SK-N-SH (cell line): Measurements from ENCODE around the gene TEAD3. TPM values are rescaled to one million over a fixed set of nuclear protein-coding genes. Genes with fewer than 3 reads are reported as not detected.

Source experiments
- CTCF ChIA-PET: fragments of 300-600, 350-600 bp; formaldehyde crosslinking; extraction: SDS; loops from one replicate; lab custom pipeline; 2021; lab: Yijun Ruan, JAX
- POLR2A ChIA-PET: fragments of 350-600 bp; sonication (Branson Sonifier 250); formaldehyde crosslinking; extraction: SDS; loops from one replicate; lab custom pipeline; 2020; ENCODE audit warnings: antibody characterized with exemption, inconsistent platforms; lab: Yijun Ruan, JAX
- DNase-seq: peaks from one replicate; pipeline ENCODE4 v3.0.0; 2012
- H2AFZ ChIP-seq: fragments of 200-600 bp; sonication (generic); 2 replicates; pipeline ENCODE4 v1.8.1; 2016; ENCODE audit warnings: antibody characterized with exemption, mild to moderate bottlenecking, low read depth
- H3F3A ChIP-seq: fragments of 200-600 bp; sonication (generic); replicated peaks from 2 replicates; pipeline ENCODE3; 2016; ENCODE audit warnings: antibody characterized with exemption, mild to moderate bottlenecking; ENCODE audit not compliant: insufficient read depth
- H3K27ac ChIP-seq, 2 experiments: fragments of 200-500 bp in 1 of 2; fragments of 200-600 bp in 1 of 2; sonication (Bioruptor generic) in 1 of 2; sonication (generic), shearing (Covaris generic) in 1 of 2; 2 replicates each; pipeline versions ENCODE4 v1.5.1 to v1.6.1; 2014 to 2016; ENCODE audit warnings: low read depth in 2 of 2, inconsistent platforms in 1 of 2, low read length in 1 of 2, mild to moderate bottlenecking in 1 of 2, mixed read lengths in 1 of 2
- H3K27me3 ChIP-seq: fragments of 200-600 bp; sonication (generic), shearing (Covaris generic); 2 replicates; pipeline ENCODE4 v1.6.1; 2016; ENCODE audit warnings: mixed run types; ENCODE audit not compliant: insufficient read depth
- H3K36me3 ChIP-seq, 2 experiments: fragments of 200-500 bp in 1 of 2; fragments of 200-600 bp in 1 of 2; sonication (Bioruptor generic) in 1 of 2; sonication (generic) in 1 of 2; replicated peaks in 1 of 2; 2 replicates each; pipeline versions ENCODE3 to v1.5.1; 2014 to 2016; ENCODE audit warnings: low read length in 1 of 2, mild to moderate bottlenecking in 1 of 2; ENCODE audit not compliant: insufficient read depth in 2 of 2, control insufficient read depth in 1 of 2
- H3K4me1 ChIP-seq, 2 experiments: fragments of 200-500 bp in 1 of 2; fragments of 200-600 bp in 1 of 2; sonication (Bioruptor generic) in 1 of 2; sonication (generic), shearing (Covaris generic) in 1 of 2; 2 replicates each; pipeline versions ENCODE4 v1.5.1 to v1.6.1; 2014 to 2016; ENCODE audit warnings: low read depth in 1 of 2, low read length in 1 of 2, mixed run types in 1 of 2; ENCODE audit not compliant: insufficient read depth in 2 of 2, control insufficient read depth in 1 of 2
- H3K4me2 ChIP-seq: fragments of 200-600 bp; sonication (generic), shearing (Covaris generic); 2 replicates; pipeline ENCODE4 v1.6.1; 2017; ENCODE audit warnings: mixed run types
- H3K4me3 ChIP-seq, 2 experiments: fragments of 200-500 bp in 1 of 2; fragments of 200-600 bp in 1 of 2; sonication (Bioruptor generic) in 1 of 2; sonication (generic), shearing (Covaris generic) in 1 of 2; 2 replicates each; pipeline versions ENCODE4 v1.5.1 to v1.8.1; 2014 to 2016; ENCODE audit warnings: low read depth in 2 of 2, inconsistent platforms in 1 of 2, low read length in 1 of 2, mild to moderate bottlenecking in 1 of 2, mixed read lengths in 1 of 2, moderate library complexity in 1 of 2
- H3K79me2 ChIP-seq: fragments of 200-600 bp; sonication (generic); 2 replicates; pipeline ENCODE4 v1.8.1; 2017; ENCODE audit warnings: mild to moderate bottlenecking; ENCODE audit not compliant: insufficient read depth
- H3K9ac ChIP-seq: fragments of 200-600 bp; sonication (generic); 2 replicates; pipeline ENCODE4 v1.6.1; 2017; ENCODE audit warnings: mixed run types
- H3K9me2 ChIP-seq: fragments of 200-600 bp; sonication (generic); 2 replicates; pipeline ENCODE4 v1.6.1; 2017; ENCODE audit warnings: mixed run types
- H3K9me3 ChIP-seq: fragments of 200-600 bp; sonication (generic); 2 replicates; pipeline ENCODE4 v1.6.1; 2017; ENCODE audit warnings: mixed run types, mild to moderate bottlenecking, moderate library complexity
- H4K20me1 ChIP-seq: fragments of 200-600 bp; sonication (generic); 2 replicates; pipeline ENCODE4 v1.6.1; 2017; ENCODE audit warnings: mild to moderate bottlenecking, mixed run types; ENCODE audit not compliant: insufficient read depth
- CHD2 ChIP-seq: fragments of 150-350 bp; IDR thresholded peaks from 2 replicates; pipeline ENCODE4 v1.6.1; 2018; ENCODE audit warnings: low read length; ENCODE audit not compliant: partially characterized antibody
- FOSL2 ChIP-seq: IDR thresholded peaks from 2 replicates; pipeline ENCODE4 v1.4.0; 2012; ENCODE audit warnings: low read depth, mild to moderate bottlenecking, moderate library complexity, borderline replicate concordance
- FOXJ3 ChIP-seq: sonication (generic); formaldehyde crosslinking; IDR thresholded peaks from 2 replicates; pipeline ENCODE4 v1.5.1; 2020; ENCODE audit warnings: mild to moderate bottlenecking, missing genetic modification reagents
- GABPA ChIP-seq: IDR thresholded peaks from 2 replicates; pipeline ENCODE4 v1.4.0; 2012; ENCODE audit warnings: low read depth, mild to moderate bottlenecking
- GATA2 ChIP-seq: sonication (generic); formaldehyde crosslinking; IDR thresholded peaks from 2 replicates; pipeline ENCODE4 v1.5.0; 2020; ENCODE audit warnings: mild to moderate bottlenecking, missing genetic modification reagents
- MEF2A ChIP-seq: IDR thresholded peaks from 2 replicates; pipeline ENCODE4 v1.4.0; 2012; ENCODE audit warnings: low read depth, borderline replicate concordance
- NFIC ChIP-seq: IDR thresholded peaks from 2 replicates; pipeline ENCODE4 v1.4.0; 2012; ENCODE audit warnings: borderline replicate concordance
- POLR2AphosphoS5 ChIP-seq: IDR thresholded peaks from 2 replicates; pipeline ENCODE4 v1.6.1; 2012; ENCODE audit warnings: low read depth, low read length
- RCOR1 ChIP-seq: fragments of 150-350 bp; IDR thresholded peaks from 2 replicates; pipeline ENCODE4 v1.6.1; 2017; ENCODE audit warnings: antibody characterized with exemption, low read length
- RXRA ChIP-seq: IDR thresholded peaks from 2 replicates; pipeline ENCODE4 v1.4.0; 2012; ENCODE audit warnings: low read depth, mild to moderate bottlenecking, borderline replicate concordance
- SIN3A ChIP-seq: IDR thresholded peaks from 2 replicates; pipeline ENCODE4 v1.6.1; 2012; ENCODE audit warnings: low read depth, mild to moderate bottlenecking, low read length, moderate library complexity, borderline replicate concordance
- TCF12 ChIP-seq: IDR thresholded peaks from 2 replicates; pipeline ENCODE4 v1.4.0; 2012
- YY1 ChIP-seq: IDR thresholded peaks from 2 replicates; pipeline ENCODE4 v1.4.0; 2012; ENCODE audit warnings: low read depth, mild to moderate bottlenecking
- WGBS: methylation state at CpG from one replicate; pipeline ENCODE4 v1.1.6; 2017; ENCODE audit warnings: low lambda C conversion rate; 5-methylcytosine and 5-hydroxymethylcytosine counted together
- polyA plus RNA-seq, 3 experiments: library from polyadenylated mRNA; depleted of rRNA; stranded (reverse); fragments of >200 nt; gene quantifications; 2 replicates each; pipeline ENCODE4 v1.2.3, GENCODE V29; 2012
- TF ChIP-seq, protein P1 (sequence below): IDR thresholded peaks from 2 replicates; pipeline ENCODE4 v1.6.1; 2012; ENCODE audit warnings: mild to moderate bottlenecking, low read depth, low read length, moderate library complexity
- TF ChIP-seq, protein P2 (sequence below): IDR thresholded peaks from 2 replicates; pipeline ENCODE4 v1.4.0; 2012; ENCODE audit warnings: low read depth, borderline replicate concordance
- TF ChIP-seq, protein P3 (sequence below): fragments of 150-350 bp; IDR thresholded peaks from 2 replicates; pipeline ENCODE4 v1.6.1; 2017; ENCODE audit warnings: antibody characterized with exemption, low read length, low read depth, borderline replicate concordance

TEAD3 gene
- polyA plus RNA-seq, 1 of the 3 experiments (the other 2 are of a cell fraction): 7.1 TPM

DNA sequence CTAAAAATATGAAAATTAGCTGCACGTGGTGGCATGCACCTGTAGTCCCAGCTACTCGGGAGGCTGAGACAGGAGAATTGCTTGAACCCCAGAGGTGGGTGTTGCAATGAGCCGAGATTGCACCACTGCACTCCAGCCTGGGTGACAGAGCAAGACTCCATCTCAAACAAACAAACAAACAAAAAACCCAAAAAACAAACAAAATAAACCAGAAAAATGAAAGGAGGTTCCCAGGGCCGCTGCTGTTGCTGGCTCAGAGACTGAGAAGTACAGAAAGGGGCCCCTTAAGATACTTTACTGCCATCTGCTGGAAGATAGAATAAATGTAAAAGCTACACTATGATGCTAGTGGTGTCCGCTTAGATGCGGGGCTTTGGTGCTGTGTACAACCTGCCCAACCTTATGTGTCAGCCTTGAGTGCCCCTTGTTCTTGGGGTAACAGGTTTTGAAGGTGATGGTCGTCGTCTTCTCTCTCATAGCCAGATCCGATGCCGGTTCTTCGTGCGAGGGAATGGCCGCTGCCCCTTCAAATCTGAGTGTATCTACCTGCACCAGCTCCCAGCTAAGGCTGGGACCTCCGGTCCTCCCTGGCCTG lies 47.5 kb downstream of the TEAD3 start (continued):
- TF ChIP-seq GATA2 (CRISPR knock-in tag): no peak
- no peak for TF ChIP-seq YY1
- TF ChIP-seq TCF12: no peak
- TF ChIP-seq CHD2: peak; percentile 36
- 0 out of 2 replicates have a peak, but pooled peaks have one; percentile 14 for TF ChIP-seq RCOR1

DNA sequence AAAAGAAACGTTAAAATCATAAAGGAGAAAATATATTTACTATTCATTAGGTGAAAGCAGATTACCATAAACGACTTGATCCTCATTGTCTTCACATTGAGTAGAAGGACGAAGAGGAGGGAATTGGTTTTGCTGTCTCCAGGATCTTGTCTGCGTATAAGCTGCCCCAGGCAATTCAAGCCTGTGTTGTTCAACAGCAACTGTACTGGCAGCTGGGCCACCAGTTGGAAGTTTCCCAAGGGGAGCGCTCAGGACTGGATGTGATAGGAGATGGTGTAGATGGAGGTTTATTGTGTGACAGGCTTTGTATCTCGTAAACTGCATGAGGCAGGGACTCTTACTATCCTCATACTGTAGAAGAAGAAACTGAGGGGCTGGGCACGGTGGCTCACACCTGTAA lies 48.7 kb downstream of the TEAD3 start:
- no peak overlapping the region for H3K4me2 ChIP-seq
- no peaks in the 10 kb centered on the region for H4K20me1 ChIP-seq
- H3K9ac ChIP-seq: no peak overlapping the region
- DNase-seq: no peak
- H2AFZ ChIP-seq: no peak overlapping the region
- ChIA-PET POLR2A (interaction anchor here (1.8 kb wide), 1 partner anchor 106 kb away, joined by 14 read pairs; the partner anchor contains the start of gene PPARD), CTCF (interaction anchor here (1.1 to 9.0 kb wide), 12 partner anchors 10 to 154 kb away, joined by 4 to 186 read pairs (median 13); partner anchors contain the start of genes DEF6, PPARD and RPL10A)
- no peaks in the 10 kb centered on the region for H3K79me2 ChIP-seq
- H3K27ac ChIP-seq: no peak overlapping the region
- H3K4me1 ChIP-seq: peaks cover 0 to 13% of the 10 kb centered on the region in 2 experiments; a peak in 2 of 4 replicates
- H3K27me3 ChIP-seq: no peaks in the 10 kb centered on the region
- H3F3A ChIP-seq: no peaks in the 10 kb centered on the region
- H3K36me3 ChIP-seq: no peaks in the 10 kb centered on the region
- no peaks in the 10 kb centered on the region for H3K9me2 ChIP-seq
- no peaks in the 10 kb centered on the region for H3K9me3 ChIP-seq
- no peak overlapping the region for H3K4me3 ChIP-seq
- TF ChIP-seq GABPA: no peak
- TF ChIP-seq FOXJ3: no peak
- TF ChIP-seq RCOR1: no peak
- TF ChIP-seq, protein P1, sequence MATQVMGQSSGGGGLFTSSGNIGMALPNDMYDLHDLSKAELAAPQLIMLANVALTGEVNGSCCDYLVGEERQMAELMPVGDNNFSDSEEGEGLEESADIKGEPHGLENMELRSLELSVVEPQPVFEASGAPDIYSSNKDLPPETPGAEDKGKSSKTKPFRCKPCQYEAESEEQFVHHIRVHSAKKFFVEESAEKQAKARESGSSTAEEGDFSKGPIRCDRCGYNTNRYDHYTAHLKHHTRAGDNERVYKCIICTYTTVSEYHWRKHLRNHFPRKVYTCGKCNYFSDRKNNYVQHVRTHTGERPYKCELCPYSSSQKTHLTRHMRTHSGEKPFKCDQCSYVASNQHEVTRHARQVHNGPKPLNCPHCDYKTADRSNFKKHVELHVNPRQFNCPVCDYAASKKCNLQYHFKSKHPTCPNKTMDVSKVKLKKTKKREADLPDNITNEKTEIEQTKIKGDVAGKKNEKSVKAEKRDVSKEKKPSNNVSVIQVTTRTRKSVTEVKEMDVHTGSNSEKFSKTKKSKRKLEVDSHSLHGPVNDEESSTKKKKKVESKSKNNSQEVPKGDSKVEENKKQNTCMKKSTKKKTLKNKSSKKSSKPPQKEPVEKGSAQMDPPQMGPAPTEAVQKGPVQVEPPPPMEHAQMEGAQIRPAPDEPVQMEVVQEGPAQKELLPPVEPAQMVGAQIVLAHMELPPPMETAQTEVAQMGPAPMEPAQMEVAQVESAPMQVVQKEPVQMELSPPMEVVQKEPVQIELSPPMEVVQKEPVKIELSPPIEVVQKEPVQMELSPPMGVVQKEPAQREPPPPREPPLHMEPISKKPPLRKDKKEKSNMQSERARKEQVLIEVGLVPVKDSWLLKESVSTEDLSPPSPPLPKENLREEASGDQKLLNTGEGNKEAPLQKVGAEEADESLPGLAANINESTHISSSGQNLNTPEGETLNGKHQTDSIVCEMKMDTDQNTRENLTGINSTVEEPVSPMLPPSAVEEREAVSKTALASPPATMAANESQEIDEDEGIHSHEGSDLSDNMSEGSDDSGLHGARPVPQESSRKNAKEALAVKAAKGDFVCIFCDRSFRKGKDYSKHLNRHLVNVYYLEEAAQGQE: no peak
- TF ChIP-seq SIN3A: no peak
- TF ChIP-seq, protein P2, sequence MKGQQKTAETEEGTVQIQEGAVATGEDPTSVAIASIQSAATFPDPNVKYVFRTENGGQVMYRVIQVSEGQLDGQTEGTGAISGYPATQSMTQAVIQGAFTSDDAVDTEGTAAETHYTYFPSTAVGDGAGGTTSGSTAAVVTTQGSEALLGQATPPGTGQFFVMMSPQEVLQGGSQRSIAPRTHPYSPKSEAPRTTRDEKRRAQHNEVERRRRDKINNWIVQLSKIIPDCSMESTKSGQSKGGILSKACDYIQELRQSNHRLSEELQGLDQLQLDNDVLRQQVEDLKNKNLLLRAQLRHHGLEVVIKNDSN: no peak
- TF ChIP-seq NFIC: no peak
- no peak for TF ChIP-seq MEF2A
- TF ChIP-seq, protein P3, sequence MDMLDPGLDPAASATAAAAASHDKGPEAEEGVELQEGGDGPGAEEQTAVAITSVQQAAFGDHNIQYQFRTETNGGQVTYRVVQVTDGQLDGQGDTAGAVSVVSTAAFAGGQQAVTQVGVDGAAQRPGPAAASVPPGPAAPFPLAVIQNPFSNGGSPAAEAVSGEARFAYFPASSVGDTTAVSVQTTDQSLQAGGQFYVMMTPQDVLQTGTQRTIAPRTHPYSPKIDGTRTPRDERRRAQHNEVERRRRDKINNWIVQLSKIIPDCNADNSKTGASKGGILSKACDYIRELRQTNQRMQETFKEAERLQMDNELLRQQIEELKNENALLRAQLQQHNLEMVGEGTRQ: no peak
- TF ChIP-seq FOSL2: no peak
- no peak for TF ChIP-seq CHD2
- no peak for TF ChIP-seq RXRA
- TF ChIP-seq POLR2AphosphoS5: no peak
- WGBS: 67% methylated on average over 7 of the region's 7 CpGs
